Endothelial cell of umbilical vein (primary cell): ENCODE data around the gene MME.

Experiments used
- CTCF ChIP-seq, 2 donors: IDR thresholded peaks; 1 replicate in 1 of 2; 2 replicates in 1 of 2; pipeline ENCODE4 v1.5.1; 2011; ENCODE audit warnings: low read length in 2 of 2, mild to moderate bottlenecking in 2 of 2, moderate library complexity in 2 of 2, control low read depth in 1 of 2, inconsistent platforms in 1 of 2, low read depth in 1 of 2; ENCODE audit not compliant: insufficient read depth in 1 of 2; ENCODE audit errors: extremely low read depth in 1 of 2
- EZH2 ChIP-seq: IDR thresholded peaks from 2 replicates; pipeline ENCODE4 v1.6.1; 2012; ENCODE audit warnings: borderline replicate concordance, low read depth, mild to moderate bottlenecking, moderate library complexity, low read length, inconsistent platforms; ENCODE audit not compliant: severe bottlenecking
- MYC ChIP-seq: IDR thresholded peaks from one replicate; pipeline ENCODE4 v1.6.1; 2011; ENCODE audit warnings: mild to moderate bottlenecking, low read depth, low read length
- POLR2A ChIP-seq: IDR thresholded peaks from 2 replicates; pipeline ENCODE4 v1.6.1; 2012; ENCODE audit warnings: low read depth, mild to moderate bottlenecking, control low read depth, low read length
- POLR2AphosphoS5 ChIP-seq: IDR thresholded peaks from 2 replicates; pipeline ENCODE4 v1.6.1; 2012; ENCODE audit warnings: low read depth, mild to moderate bottlenecking, control low read depth, low read length, moderate library complexity; ENCODE audit not compliant: insufficient read depth

- TF ChIP-seq POLR2A (no peak), CTCF (IDR thresholded peaks at IDR 0.05; ENCODE audit: extremely low read depth in 1 of 2, insufficient read depth in 1 of 2, low read depth in 1 of 2, low read length in 2 of 2) (no peak), POLR2AphosphoS5 (no peak), EZH2 (no peak), MYC (no peak)
Measured at GRCh38 chr3:155189478-155189877, 109.4 kb downstream of the MME start.
